GM12892 (cell line): Measurements from ENCODE around the gene TPBGL.

Source experiments
- POLR2A ChIP-seq: IDR thresholded peaks from 2 replicates; pipeline ENCODE4 v1.6.1; 2011; ENCODE audit warnings: low read depth, low read length, control low read depth
- POLR2AphosphoS5 ChIP-seq: IDR thresholded peaks from 2 replicates; pipeline ENCODE4 v1.6.1; 2011; ENCODE audit warnings: low read depth, low read length, control low read depth

- no peak for TF ChIP-seq POLR2A
- TF ChIP-seq POLR2AphosphoS5: no peak
These were observed 32.3 kb downstream of the TPBGL start for GRCh38 chr11:75272821-75273301.
